Endodermal cell (in vitro differentiated cells): ENCODE data around the gene TARDBP. TPM values are rescaled to one million over a fixed set of nuclear protein-coding genes. Genes with fewer than 3 reads are reported as not detected.

Source experiments
- total RNA-seq, 2 donors: library from RNA; stranded (reverse); fragmentation: NEBNext Ultra II Directional in 1 of 2; extraction: Animal tissue kit (Norgen Biotek cat#: 25700) in 1 of 2; gene quantifications; 2 replicates in 1 of 2; 3 replicates in 1 of 2; pipeline ENCODE4 v1.2.1, GENCODE V29; 2021

Gene TARDBP
- total RNA-seq, 2 donors from 2014 or later, result 203 to 216 TPM

Other genes starting within 250 kb of the TARDBP start
- 1 to 10 TPM; 3.5 to 5.9 TPM for gene CASZ1, start 216.0 kb upstream of the TARDBP start, total RNA-seq
- under 1 TPM in 1 of 2 donors, not detected in 1; 0.51 TPM for gene MASP2, start 34.6 kb downstream of the TARDBP start, total RNA-seq
- gene SRM, start 47.4 kb downstream of the TARDBP start, total RNA-seq, result 100 to 1,000 TPM; 106 to 107 TPM
- gene EXOSC10, start 87.2 kb downstream of the TARDBP start, total RNA-seq, result 10 to 100 TPM; 81.4 to 89.7 TPM
- not detected for gene ANGPTL7, start 176.7 kb downstream of the TARDBP start, total RNA-seq
- 10 to 100 TPM; 69.0 to 78.3 TPM for gene MTOR, start 249.9 kb downstream of the TARDBP start, total RNA-seq